Measurements from ENCODE around the gene TRIM8.
"Not testable (repeated sequence)": the region's sequence is repeated elsewhere in the genome, so short reads cannot be mapped to it uniquely, and the experiment has no call there.

The TRIM8 gene

GRCh38 chr10:102678842-102679289 is 34.6 kb downstream of the TRIM8 start:
- Histone ChIP-seq H3K4me3 (ENCODE audit: low read length) (no peak overlapping the region), H3K27ac (ENCODE audit: low read length) (no peak overlapping the region), H3K9me3 (ENCODE audit: control insufficient read depth, low read depth, low read length) (no peaks in the 10 kb centered on the region), H3K27me3 (ENCODE audit: control insufficient read depth, insufficient read depth, low read length) (no peaks in the 10 kb centered on the region), H3K4me1 (ENCODE audit: control insufficient read depth, low read depth, low read length) (peaks cover 46% of the 10 kb centered on the region), H3K9ac (ENCODE audit: low read length) (no peak overlapping the region), H3K36me3 (ENCODE audit: control insufficient read depth, low read depth, low read length) (no peaks in the 10 kb centered on the region)

- no peak overlapping the region for H3K9ac ChIP-seq (ENCODE audit: low read length)
- H3K4me3 ChIP-seq (ENCODE audit: low read length), result no peak overlapping the region
- H3K9me3 ChIP-seq (ENCODE audit: control insufficient read depth, low read depth, low read length), result no peaks in the 10 kb centered on the region
- H3K36me3 ChIP-seq (ENCODE audit: control insufficient read depth, low read depth, low read length), result no peaks in the 10 kb centered on the region
- H3K4me1 ChIP-seq (ENCODE audit: control insufficient read depth, low read depth, low read length), result peaks cover 39% of the 10 kb centered on the region
- H3K27ac ChIP-seq (ENCODE audit: low read length), result no peak overlapping the region
- H3K27me3 ChIP-seq (ENCODE audit: control insufficient read depth, insufficient read depth, low read length), result no peaks in the 10 kb centered on the region
Observed at GRCh38 chr10:102679596-102679995, 35.3 kb downstream of the TRIM8 start.

GRCh38 chr10:102681696-102682095 is 37.4 kb downstream of the TRIM8 start:
- Histone ChIP-seq H3K4me3 (ENCODE audit: low read length) (no peak overlapping the region), H3K27me3 (ENCODE audit: control insufficient read depth, insufficient read depth, low read length) (no peaks in the 10 kb centered on the region), H3K36me3 (ENCODE audit: control insufficient read depth, low read depth, low read length) (peaks cover 5% of the 10 kb centered on the region), H3K27ac (ENCODE audit: low read length) (no peak overlapping the region), H3K9ac (ENCODE audit: low read length) (no peak overlapping the region), H3K9me3 (ENCODE audit: control insufficient read depth, low read depth, low read length) (no peaks in the 10 kb centered on the region), H3K4me1 (ENCODE audit: control insufficient read depth, low read depth, low read length) (peaks cover 24% of the 10 kb centered on the region)

- Histone ChIP-seq H3K9ac (ENCODE audit: low read length) (no peak overlapping the region), H3K27ac (ENCODE audit: low read length) (no peak overlapping the region), H3K27me3 (ENCODE audit: control insufficient read depth, insufficient read depth, low read length) (no peaks in the 10 kb centered on the region), H3K4me3 (ENCODE audit: low read length) (no peak overlapping the region), H3K9me3 (ENCODE audit: control insufficient read depth, low read depth, low read length) (no peaks in the 10 kb centered on the region), H3K4me1 (ENCODE audit: control insufficient read depth, low read depth, low read length) (peaks cover 17% of the 10 kb centered on the region), H3K36me3 (ENCODE audit: control insufficient read depth, low read depth, low read length) (peaks cover 5% of the 10 kb centered on the region)
Observed at GRCh38 chr10:102682416-102682815, 38.1 kb downstream of the TRIM8 start.

GRCh38 chr10:102682981-102683380 is 38.7 kb downstream of the TRIM8 start:
- Histone ChIP-seq H3K4me3 (ENCODE audit: low read length) (no peak overlapping the region), H3K27ac (ENCODE audit: low read length) (no peak overlapping the region), H3K27me3 (ENCODE audit: control insufficient read depth, insufficient read depth, low read length) (no peaks in the 10 kb centered on the region), H3K36me3 (ENCODE audit: control insufficient read depth, low read depth, low read length) (peaks cover 9% of the 10 kb centered on the region), H3K4me1 (ENCODE audit: control insufficient read depth, low read depth, low read length) (peaks cover 12% of the 10 kb centered on the region), H3K9ac (ENCODE audit: low read length) (no peak overlapping the region), H3K9me3 (ENCODE audit: control insufficient read depth, low read depth, low read length) (no peaks in the 10 kb centered on the region)

GRCh38 chr10:102683736-102684135 is 39.5 kb downstream of the TRIM8 start:
- no peaks in the 10 kb centered on the region for H3K9me3 ChIP-seq (ENCODE audit: control insufficient read depth, low read depth, low read length)
- no peak overlapping the region for H3K4me3 ChIP-seq (ENCODE audit: low read length)
- no peak overlapping the region for H3K27ac ChIP-seq (ENCODE audit: low read length)
- peaks cover 5% of the 10 kb centered on the region for H3K4me1 ChIP-seq (ENCODE audit: control insufficient read depth, low read depth, low read length)
- no peak overlapping the region for H3K9ac ChIP-seq (ENCODE audit: low read length)
- H3K36me3 ChIP-seq (ENCODE audit: control insufficient read depth, low read depth, low read length), result peaks cover 11% of the 10 kb centered on the region
- no peaks in the 10 kb centered on the region for H3K27me3 ChIP-seq (ENCODE audit: control insufficient read depth, insufficient read depth, low read length)

GRCh38 chr10:102691285-102692066 is 47.2 kb downstream of the TRIM8 start:
- H3K27me3 ChIP-seq (ENCODE audit: control insufficient read depth, insufficient read depth, low read length), result no peaks in the 10 kb centered on the region
- H3K9ac ChIP-seq (ENCODE audit: low read length), result no peak overlapping the region
- H3K4me1 ChIP-seq (ENCODE audit: control insufficient read depth, low read depth, low read length), result no peaks in the 10 kb centered on the region
- H3K36me3 ChIP-seq (ENCODE audit: control insufficient read depth, low read depth, low read length), result peaks cover 16% of the 10 kb centered on the region
- no peak overlapping the region for H3K27ac ChIP-seq (ENCODE audit: low read length)
- no peaks in the 10 kb centered on the region for H3K9me3 ChIP-seq (ENCODE audit: control insufficient read depth, low read depth, low read length)
- H3K4me3 ChIP-seq (ENCODE audit: low read length), result no peak overlapping the region

GRCh38 chr10:102695401-102695800 is 51.1 kb downstream of the TRIM8 start:
- peaks cover 26% of the 10 kb centered on the region for H3K36me3 ChIP-seq (ENCODE audit: control insufficient read depth, low read depth, low read length)
- H3K4me3 ChIP-seq (ENCODE audit: low read length); H3K27ac ChIP-seq (ENCODE audit: low read length); H3K9me3 ChIP-seq (ENCODE audit: control insufficient read depth, low read depth, low read length); H3K4me1 ChIP-seq (ENCODE audit: control insufficient read depth, low read depth, low read length); H3K27me3 ChIP-seq (ENCODE audit: control insufficient read depth, insufficient read depth, low read length); H3K9ac ChIP-seq (ENCODE audit: low read length): not testable (repeated sequence)

- H3K4me1 ChIP-seq (ENCODE audit: control insufficient read depth, low read depth, low read length), result no peaks in the 10 kb centered on the region
- H3K27me3 ChIP-seq (ENCODE audit: control insufficient read depth, insufficient read depth, low read length), result no peaks in the 10 kb centered on the region
- no peak overlapping the region for H3K27ac ChIP-seq (ENCODE audit: low read length)
- no peak overlapping the region for H3K4me3 ChIP-seq (ENCODE audit: low read length)
- no peak overlapping the region for H3K9ac ChIP-seq (ENCODE audit: low read length)
- peaks cover 26% of the 10 kb centered on the region for H3K36me3 ChIP-seq (ENCODE audit: control insufficient read depth, low read depth, low read length)
- no peaks in the 10 kb centered on the region for H3K9me3 ChIP-seq (ENCODE audit: control insufficient read depth, low read depth, low read length)
Observed at GRCh38 chr10:102696736-102697135, 52.5 kb downstream of the TRIM8 start.

GRCh38 chr10:102698894-102699293 is 54.6 kb downstream of the TRIM8 start:
- Histone ChIP-seq H3K27me3 (ENCODE audit: control insufficient read depth, insufficient read depth, low read length) (no peaks in the 10 kb centered on the region), H3K27ac (ENCODE audit: low read length) (no peak overlapping the region), H3K36me3 (ENCODE audit: control insufficient read depth, low read depth, low read length) (peaks cover 23% of the 10 kb centered on the region), H3K9ac (ENCODE audit: low read length) (no peak overlapping the region), H3K4me3 (ENCODE audit: low read length) (no peak overlapping the region), H3K9me3 (ENCODE audit: control insufficient read depth, low read depth, low read length) (no peaks in the 10 kb centered on the region), H3K4me1 (ENCODE audit: control insufficient read depth, low read depth, low read length) (no peaks in the 10 kb centered on the region)

- no peak overlapping the region for H3K27ac ChIP-seq (ENCODE audit: low read length)
- no peak overlapping the region for H3K9ac ChIP-seq (ENCODE audit: low read length)
- H3K4me3 ChIP-seq (ENCODE audit: low read length), result no peak overlapping the region
- H3K36me3 ChIP-seq (ENCODE audit: control insufficient read depth, low read depth, low read length), result peaks cover 25% of the 10 kb centered on the region
- no peaks in the 10 kb centered on the region for H3K27me3 ChIP-seq (ENCODE audit: control insufficient read depth, insufficient read depth, low read length)
- no peaks in the 10 kb centered on the region for H3K4me1 ChIP-seq (ENCODE audit: control insufficient read depth, low read depth, low read length)
- no peaks in the 10 kb centered on the region for H3K9me3 ChIP-seq (ENCODE audit: control insufficient read depth, low read depth, low read length)
Observed at GRCh38 chr10:102701272-102701671, 57.0 kb downstream of the TRIM8 start.

GRCh38 chr10:102701796-102702195 is 57.5 kb downstream of the TRIM8 start:
- Histone ChIP-seq H3K36me3 (ENCODE audit: control insufficient read depth, low read depth, low read length) (peaks cover 20% of the 10 kb centered on the region), H3K27me3 (ENCODE audit: control insufficient read depth, insufficient read depth, low read length) (no peaks in the 10 kb centered on the region), H3K4me3 (ENCODE audit: low read length) (no peak overlapping the region), H3K9ac (ENCODE audit: low read length) (no peak overlapping the region), H3K27ac (ENCODE audit: low read length) (no peak overlapping the region), H3K9me3 (ENCODE audit: control insufficient read depth, low read depth, low read length) (no peaks in the 10 kb centered on the region), H3K4me1 (ENCODE audit: control insufficient read depth, low read depth, low read length) (no peaks in the 10 kb centered on the region)
